MM.1S (cell line): ENCODE data around the gene ATG14.

Source experiments
- DNase-seq: peaks from one replicate; pipeline ENCODE4 v3.0.0-alpha.2; 2015
- H2AFZ ChIP-seq: fragments of 300-600 bp; sonication (generic); 2 replicates; pipeline ENCODE4 v1.6.0; 2016; ENCODE audit warnings: antibody characterized with exemption, low read length
- H3F3A ChIP-seq: fragments of 300-600 bp; sonication (generic); 2 replicates; pipeline ENCODE4 v1.6.1; 2016; ENCODE audit warnings: mild to moderate bottlenecking, antibody characterized with exemption, low read length, moderate library complexity, mixed read lengths; ENCODE audit not compliant: insufficient read depth
- H3K27ac ChIP-seq: fragments of 300-600 bp; sonication (generic); 2 replicates; pipeline ENCODE4 v1.5.1; 2016; ENCODE audit warnings: mild to moderate bottlenecking, low read length
- H3K27me3 ChIP-seq: fragments of 300-600 bp; sonication (generic); replicated peaks from 2 replicates; pipeline ENCODE4 v1.6.0; 2016; ENCODE audit warnings: low read length; ENCODE audit not compliant: insufficient read depth
- H3K36me3 ChIP-seq: fragments of 300-600 bp; sonication (generic); replicated peaks from 2 replicates; pipeline ENCODE4 v1.6.1; 2016; ENCODE audit warnings: mild to moderate bottlenecking, low read length, mixed read lengths; ENCODE audit not compliant: insufficient read depth
- H3K4me1 ChIP-seq: fragments of 300-600 bp; sonication (generic); 2 replicates; pipeline ENCODE4 v1.6.1; 2016; ENCODE audit warnings: low read length, mixed read lengths
- H3K4me2 ChIP-seq: fragments of 300-600 bp; sonication (generic); 2 replicates; pipeline ENCODE4 v1.6.0; 2016; ENCODE audit warnings: low read depth, low read length
- H3K4me3 ChIP-seq: fragments of 300-600 bp; sonication (generic); 2 replicates; pipeline ENCODE4 v1.5.1; 2016; ENCODE audit warnings: low read length, mixed read lengths
- H3K79me2 ChIP-seq: fragments of 300-600 bp; sonication (generic); 2 replicates; pipeline ENCODE4 v1.6.1; 2016; ENCODE audit warnings: mixed run types, low read length, mixed read lengths
- H3K9ac ChIP-seq: fragments of 300-600 bp; sonication (generic); 2 replicates; pipeline ENCODE4 v1.6.1; 2016; ENCODE audit warnings: low read length, mixed read lengths
- H3K9me2 ChIP-seq: fragments of 300-600 bp; sonication (generic); replicated peaks from 2 replicates; pipeline ENCODE4 v1.6.1; 2016; ENCODE audit warnings: mild to moderate bottlenecking, low read length, mixed read lengths; ENCODE audit not compliant: insufficient read depth
- H3K9me3 ChIP-seq: fragments of 300-600 bp; sonication (generic); replicated peaks from 2 replicates; pipeline ENCODE4 v1.6.1; 2016; ENCODE audit warnings: mild to moderate bottlenecking, low read length, mixed read lengths; ENCODE audit not compliant: insufficient read depth
- H4K20me1 ChIP-seq: fragments of 300-600 bp; sonication (generic); 2 replicates; pipeline ENCODE4 v1.6.1; 2016; ENCODE audit warnings: mild to moderate bottlenecking, low read length, moderate library complexity, mixed read lengths; ENCODE audit not compliant: insufficient read depth
- CTCF ChIP-seq: fragments of 300-600 bp; sonication (generic); IDR thresholded peaks from 2 replicates; pipeline ENCODE4 v1.5.1; 2016; ENCODE audit warnings: antibody characterized with exemption, low read length, mixed read lengths
- EZH2 ChIP-seq: fragments of 300-600 bp; sonication (generic); optimal IDR thresholded peaks from 2 replicates; pipeline ENCODE3; 2017; ENCODE audit warnings: low read depth, mild to moderate bottlenecking, antibody characterized with exemption, low read length, mixed read lengths
- EZH2phosphoT487 ChIP-seq: fragments of 300-600 bp; sonication (generic); IDR thresholded peaks from 2 replicates; pipeline ENCODE4 v1.6.1; 2018; ENCODE audit warnings: antibody characterized with exemption, low read length

ATG14 gene

GRCh38 chr14:55349565-55349964 is 62.1 kb downstream of the ATG14 start:
- no peaks in the 10 kb centered on the region for H4K20me1 ChIP-seq
- no peak overlapping the region for H3K9ac ChIP-seq
- H3K36me3 ChIP-seq: no peaks in the 10 kb centered on the region
- H3K4me3 ChIP-seq: no peak overlapping the region
- peaks cover 7% of the 10 kb centered on the region; the same call in 1 of the 2 replicates for H3K79me2 ChIP-seq
- H3K4me1 ChIP-seq: no peaks in the 10 kb centered on the region
- no peak overlapping the region for H3K27ac ChIP-seq
- H3F3A ChIP-seq: no peaks in the 10 kb centered on the region
- TF ChIP-seq EZH2 (no peak), EZH2phosphoT487 (no peak), CTCF (no peak)
- no peak overlapping the region for H2AFZ ChIP-seq
- no peak overlapping the region for H3K4me2 ChIP-seq
- DNase-seq: no peak
- no peaks in the 10 kb centered on the region for H3K9me3 ChIP-seq
- no peaks in the 10 kb centered on the region for H3K9me2 ChIP-seq
- H3K27me3 ChIP-seq: no peaks in the 10 kb centered on the region

- Histone ChIP-seq H3K36me3 (no peaks in the 10 kb centered on the region), H3K9me2 (no peaks in the 10 kb centered on the region), H3K9ac (no peak overlapping the region), H3K79me2 (peaks cover 7% of the 10 kb centered on the region; the same call in 1 of the 2 replicates), H3K4me2 (no peak overlapping the region), H4K20me1 (no peaks in the 10 kb centered on the region), H3K4me3 (no peak overlapping the region), H3K27ac (no peak overlapping the region), H2AFZ (no peak overlapping the region), H3F3A (no peaks in the 10 kb centered on the region), H3K4me1 (no peaks in the 10 kb centered on the region), H3K9me3 (no peaks in the 10 kb centered on the region), H3K27me3 (no peaks in the 10 kb centered on the region)
- no peak for TF ChIP-seq CTCF
- TF ChIP-seq EZH2: no peak
- TF ChIP-seq EZH2phosphoT487: no peak
- no peak for DNase-seq
These were observed 62.7 kb downstream of the ATG14 start for GRCh38 chr14:55348766-55349453.

- no peak for DNase-seq
- no peak overlapping the region for H3K27ac ChIP-seq
These were observed 63.9 kb downstream of the ATG14 start for GRCh38 chr14:55347748-55348147.

More at GRCh38 chr14:55347748-55348147, 63.9 kb downstream of the ATG14 start:
- Histone ChIP-seq H3K4me3 (no peak overlapping the region), H4K20me1 (no peaks in the 10 kb centered on the region), H2AFZ (no peak overlapping the region), H3K9me2 (no peaks in the 10 kb centered on the region), H3K79me2 (peaks cover 7% of the 10 kb centered on the region; the same call in 1 of the 2 replicates), H3K27me3 (no peaks in the 10 kb centered on the region), H3F3A (no peaks in the 10 kb centered on the region), H3K4me2 (no peak overlapping the region), H3K4me1 (no peaks in the 10 kb centered on the region), H3K36me3 (no peaks in the 10 kb centered on the region), H3K9ac (no peak overlapping the region), H3K9me3 (no peaks in the 10 kb centered on the region)
- TF ChIP-seq EZH2phosphoT487 (no peak), EZH2 (no peak), CTCF (no peak)
